ENCODE data around the gene CLIC4.

GRCh38 chr1:24765308-24765988, 20.2 kb downstream of the CLIC4 start:
- TF ChIP-seq CTCF (IDR thresholded peaks at IDR 0.05 in 4 of 5, conservative IDR thresholded peaks at IDR 0.05 in 1 of 5) (no peak), POLR2A (IDR thresholded peaks at IDR 0.05) (no peak)
